HL-60 (cell line): ENCODE measurements around the gene CARS2.

Source experiments
- CTCF ChIP-seq: IDR thresholded peaks from one replicate; pipeline ENCODE4 v1.5.1; 2011; ENCODE audit warnings: low read length, control low read depth, inconsistent platforms; ENCODE audit not compliant: insufficient read depth
- GABPA ChIP-seq: IDR thresholded peaks from 2 replicates; pipeline ENCODE4 v1.6.1; 2012; ENCODE audit warnings: low read depth
- POLR2AphosphoS5 ChIP-seq: IDR thresholded peaks from 2 replicates; pipeline ENCODE4 v1.6.1; 2012; ENCODE audit warnings: low read depth
- REST ChIP-seq: IDR thresholded peaks from 2 replicates; pipeline ENCODE4 v1.6.1; 2012; ENCODE audit warnings: low read depth; ENCODE audit not compliant: insufficient replicate concordance
- SPI1 ChIP-seq: IDR thresholded peaks from 2 replicates; pipeline ENCODE4 v1.6.1; 2012; ENCODE audit warnings: low read depth, mild to moderate bottlenecking, borderline replicate concordance

- TF ChIP-seq CTCF (no peak), POLR2AphosphoS5 (no peak), REST (no peak), SPI1 (no peak), GABPA (no peak)
Observed at GRCh38 chr13:110702591-110703526, 3.1 kb downstream of the CARS2 start.
